SK-N-SH (cell line): Measurements from ENCODE around the gene ZFYVE26. TPM values are rescaled to one million over a fixed set of nuclear protein-coding genes. Genes with fewer than 3 reads are reported as not detected.

Source experiments
- CTCF ChIA-PET: fragments of 300-600, 350-600 bp; formaldehyde crosslinking; extraction: SDS; loops from one replicate; lab custom pipeline; 2021; lab: Yijun Ruan, JAX
- POLR2A ChIA-PET: fragments of 350-600 bp; sonication (Branson Sonifier 250); formaldehyde crosslinking; extraction: SDS; loops from one replicate; lab custom pipeline; 2020; ENCODE audit warnings: antibody characterized with exemption, inconsistent platforms; lab: Yijun Ruan, JAX
- DNase-seq: peaks from one replicate; pipeline ENCODE4 v3.0.0; 2012
- H2AFZ ChIP-seq: fragments of 200-600 bp; sonication (generic); 2 replicates; pipeline ENCODE4 v1.8.1; 2016; ENCODE audit warnings: antibody characterized with exemption, mild to moderate bottlenecking, low read depth
- H3F3A ChIP-seq: fragments of 200-600 bp; sonication (generic); replicated peaks from 2 replicates; pipeline ENCODE3; 2016; ENCODE audit warnings: antibody characterized with exemption, mild to moderate bottlenecking; ENCODE audit not compliant: insufficient read depth
- H3K27ac ChIP-seq, 2 experiments: fragments of 200-500 bp in 1 of 2; fragments of 200-600 bp in 1 of 2; sonication (Bioruptor generic) in 1 of 2; sonication (generic), shearing (Covaris generic) in 1 of 2; 2 replicates each; pipeline versions ENCODE4 v1.5.1 to v1.6.1; 2014 to 2016; ENCODE audit warnings: low read depth in 2 of 2, inconsistent platforms in 1 of 2, low read length in 1 of 2, mild to moderate bottlenecking in 1 of 2, mixed read lengths in 1 of 2
- H3K27me3 ChIP-seq: fragments of 200-600 bp; sonication (generic), shearing (Covaris generic); 2 replicates; pipeline ENCODE4 v1.6.1; 2016; ENCODE audit warnings: mixed run types; ENCODE audit not compliant: insufficient read depth
- H3K36me3 ChIP-seq, 2 experiments: fragments of 200-500 bp in 1 of 2; fragments of 200-600 bp in 1 of 2; sonication (Bioruptor generic) in 1 of 2; sonication (generic) in 1 of 2; replicated peaks in 1 of 2; 2 replicates each; pipeline versions ENCODE3 to v1.5.1; 2014 to 2016; ENCODE audit warnings: low read length in 1 of 2, mild to moderate bottlenecking in 1 of 2; ENCODE audit not compliant: insufficient read depth in 2 of 2, control insufficient read depth in 1 of 2
- H3K4me1 ChIP-seq, 2 experiments: fragments of 200-500 bp in 1 of 2; fragments of 200-600 bp in 1 of 2; sonication (Bioruptor generic) in 1 of 2; sonication (generic), shearing (Covaris generic) in 1 of 2; 2 replicates each; pipeline versions ENCODE4 v1.5.1 to v1.6.1; 2014 to 2016; ENCODE audit warnings: low read depth in 1 of 2, low read length in 1 of 2, mixed run types in 1 of 2; ENCODE audit not compliant: insufficient read depth in 2 of 2, control insufficient read depth in 1 of 2
- H3K4me2 ChIP-seq: fragments of 200-600 bp; sonication (generic), shearing (Covaris generic); 2 replicates; pipeline ENCODE4 v1.6.1; 2017; ENCODE audit warnings: mixed run types
- H3K4me3 ChIP-seq, 2 experiments: fragments of 200-500 bp in 1 of 2; fragments of 200-600 bp in 1 of 2; sonication (Bioruptor generic) in 1 of 2; sonication (generic), shearing (Covaris generic) in 1 of 2; 2 replicates each; pipeline versions ENCODE4 v1.5.1 to v1.8.1; 2014 to 2016; ENCODE audit warnings: low read depth in 2 of 2, inconsistent platforms in 1 of 2, low read length in 1 of 2, mild to moderate bottlenecking in 1 of 2, mixed read lengths in 1 of 2, moderate library complexity in 1 of 2
- H3K79me2 ChIP-seq: fragments of 200-600 bp; sonication (generic); 2 replicates; pipeline ENCODE4 v1.8.1; 2017; ENCODE audit warnings: mild to moderate bottlenecking; ENCODE audit not compliant: insufficient read depth
- H3K9ac ChIP-seq: fragments of 200-600 bp; sonication (generic); 2 replicates; pipeline ENCODE4 v1.6.1; 2017; ENCODE audit warnings: mixed run types
- H3K9me2 ChIP-seq: fragments of 200-600 bp; sonication (generic); 2 replicates; pipeline ENCODE4 v1.6.1; 2017; ENCODE audit warnings: mixed run types
- H3K9me3 ChIP-seq: fragments of 200-600 bp; sonication (generic); 2 replicates; pipeline ENCODE4 v1.6.1; 2017; ENCODE audit warnings: mixed run types, mild to moderate bottlenecking, moderate library complexity
- H4K20me1 ChIP-seq: fragments of 200-600 bp; sonication (generic); 2 replicates; pipeline ENCODE4 v1.6.1; 2017; ENCODE audit warnings: mild to moderate bottlenecking, mixed run types; ENCODE audit not compliant: insufficient read depth
- FOXJ3 ChIP-seq: sonication (generic); formaldehyde crosslinking; IDR thresholded peaks from 2 replicates; pipeline ENCODE4 v1.5.1; 2020; ENCODE audit warnings: mild to moderate bottlenecking, missing genetic modification reagents
- GABPA ChIP-seq: IDR thresholded peaks from 2 replicates; pipeline ENCODE4 v1.4.0; 2012; ENCODE audit warnings: low read depth, mild to moderate bottlenecking
- MXI1 ChIP-seq: IDR thresholded peaks from 2 replicates; pipeline ENCODE4 v1.6.1; 2012; ENCODE audit warnings: mild to moderate bottlenecking, low read depth, low read length, improper control_type of control experiment
- NFIC ChIP-seq: IDR thresholded peaks from 2 replicates; pipeline ENCODE4 v1.4.0; 2012; ENCODE audit warnings: borderline replicate concordance
- RAD21 ChIP-seq: IDR thresholded peaks from 2 replicates; pipeline ENCODE4 v1.6.1; 2012; ENCODE audit warnings: mild to moderate bottlenecking, low read length
- RFX5 ChIP-seq: IDR thresholded peaks from 2 replicates; pipeline ENCODE4 v1.6.1; 2012; ENCODE audit warnings: mild to moderate bottlenecking, improper control_type of control experiment, low read length
- RXRA ChIP-seq: IDR thresholded peaks from 2 replicates; pipeline ENCODE4 v1.4.0; 2012; ENCODE audit warnings: low read depth, mild to moderate bottlenecking, borderline replicate concordance
- SIN3A ChIP-seq: IDR thresholded peaks from 2 replicates; pipeline ENCODE4 v1.6.1; 2012; ENCODE audit warnings: low read depth, mild to moderate bottlenecking, low read length, moderate library complexity, borderline replicate concordance
- TEAD4 ChIP-seq: IDR thresholded peaks from 2 replicates; pipeline ENCODE4 v1.4.0; 2012; ENCODE audit warnings: mild to moderate bottlenecking, borderline replicate concordance; ENCODE audit not compliant: insufficient read depth
- WGBS: methylation state at CpG from one replicate; pipeline ENCODE4 v1.1.6; 2017; ENCODE audit warnings: low lambda C conversion rate; 5-methylcytosine and 5-hydroxymethylcytosine counted together
- polyA plus RNA-seq, 3 experiments: library from polyadenylated mRNA; depleted of rRNA; stranded (reverse); fragments of >200 nt; gene quantifications; 2 replicates each; pipeline ENCODE4 v1.2.3, GENCODE V29; 2012
- TF ChIP-seq, protein P1 (sequence below): fragments of 150-350 bp; IDR thresholded peaks from 2 replicates; pipeline ENCODE4 v1.6.1; 2016; ENCODE audit warnings: mild to moderate bottlenecking, low read depth, low read length
- TF ChIP-seq, protein P2 (sequence below): IDR thresholded peaks from 2 replicates; pipeline ENCODE4 v1.6.1; 2012; ENCODE audit warnings: mild to moderate bottlenecking, low read depth, low read length, moderate library complexity
- TF ChIP-seq, protein P3 (sequence below): fragments of 150-350 bp; IDR thresholded peaks from 2 replicates; pipeline ENCODE4 v1.6.1; 2017; ENCODE audit warnings: antibody characterized with exemption, low read length, low read depth, borderline replicate concordance
- TF ChIP-seq, protein P4 (sequence below): IDR thresholded peaks from 2 replicates; pipeline ENCODE4; 2012
- TF ChIP-seq, protein P5 (sequence below): IDR thresholded peaks from 2 replicates; pipeline ENCODE4 v1.4.0; 2012; ENCODE audit warnings: low read depth, borderline replicate concordance
- TF ChIP-seq, protein P6 (sequence below): IDR thresholded peaks from 2 replicates; pipeline ENCODE4 v1.4.0; 2012; ENCODE audit warnings: low read depth, borderline replicate concordance

ZFYVE26 gene
- polyA plus RNA-seq, 1 of the 3 experiments (the other 2 are of a cell fraction), result 5.6 TPM

DNA sequence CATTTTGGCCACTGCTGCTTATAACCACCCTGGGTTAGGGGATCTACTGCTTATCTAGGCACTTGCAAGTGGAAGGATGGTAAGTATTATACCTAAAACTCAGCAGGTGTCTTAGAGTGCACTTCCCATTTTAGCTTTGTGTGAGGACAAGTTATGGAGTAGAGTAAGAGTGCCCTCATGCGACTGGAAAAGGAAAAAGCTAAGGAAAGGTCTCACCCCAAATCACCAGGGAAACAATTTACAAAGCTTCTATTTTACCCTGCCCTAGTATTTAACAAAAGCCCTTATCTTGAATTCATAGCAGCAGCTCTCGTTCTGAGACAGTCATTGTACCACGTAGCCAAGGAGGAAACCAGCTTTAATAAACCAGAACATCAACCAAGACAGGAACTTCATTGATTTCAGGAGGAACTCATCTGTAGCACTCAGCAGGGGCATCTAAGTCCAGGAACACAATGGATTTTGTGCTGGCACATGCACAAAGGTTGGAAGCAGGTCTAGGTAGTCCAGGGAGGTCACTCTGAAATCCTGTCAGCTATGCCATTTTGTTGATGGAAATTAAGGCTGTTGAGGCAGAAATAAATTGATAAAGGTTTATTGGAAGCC is 111.8 kb downstream of the ZFYVE26 start (continued):
- TF ChIP-seq RAD21, result peak; percentile 92
- TF ChIP-seq, protein P1, sequence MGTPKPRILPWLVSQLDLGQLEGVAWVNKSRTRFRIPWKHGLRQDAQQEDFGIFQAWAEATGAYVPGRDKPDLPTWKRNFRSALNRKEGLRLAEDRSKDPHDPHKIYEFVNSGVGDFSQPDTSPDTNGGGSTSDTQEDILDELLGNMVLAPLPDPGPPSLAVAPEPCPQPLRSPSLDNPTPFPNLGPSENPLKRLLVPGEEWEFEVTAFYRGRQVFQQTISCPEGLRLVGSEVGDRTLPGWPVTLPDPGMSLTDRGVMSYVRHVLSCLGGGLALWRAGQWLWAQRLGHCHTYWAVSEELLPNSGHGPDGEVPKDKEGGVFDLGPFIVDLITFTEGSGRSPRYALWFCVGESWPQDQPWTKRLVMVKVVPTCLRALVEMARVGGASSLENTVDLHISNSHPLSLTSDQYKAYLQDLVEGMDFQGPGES, result no peak
- no peak for TF ChIP-seq NFIC
- TF ChIP-seq, protein P2, sequence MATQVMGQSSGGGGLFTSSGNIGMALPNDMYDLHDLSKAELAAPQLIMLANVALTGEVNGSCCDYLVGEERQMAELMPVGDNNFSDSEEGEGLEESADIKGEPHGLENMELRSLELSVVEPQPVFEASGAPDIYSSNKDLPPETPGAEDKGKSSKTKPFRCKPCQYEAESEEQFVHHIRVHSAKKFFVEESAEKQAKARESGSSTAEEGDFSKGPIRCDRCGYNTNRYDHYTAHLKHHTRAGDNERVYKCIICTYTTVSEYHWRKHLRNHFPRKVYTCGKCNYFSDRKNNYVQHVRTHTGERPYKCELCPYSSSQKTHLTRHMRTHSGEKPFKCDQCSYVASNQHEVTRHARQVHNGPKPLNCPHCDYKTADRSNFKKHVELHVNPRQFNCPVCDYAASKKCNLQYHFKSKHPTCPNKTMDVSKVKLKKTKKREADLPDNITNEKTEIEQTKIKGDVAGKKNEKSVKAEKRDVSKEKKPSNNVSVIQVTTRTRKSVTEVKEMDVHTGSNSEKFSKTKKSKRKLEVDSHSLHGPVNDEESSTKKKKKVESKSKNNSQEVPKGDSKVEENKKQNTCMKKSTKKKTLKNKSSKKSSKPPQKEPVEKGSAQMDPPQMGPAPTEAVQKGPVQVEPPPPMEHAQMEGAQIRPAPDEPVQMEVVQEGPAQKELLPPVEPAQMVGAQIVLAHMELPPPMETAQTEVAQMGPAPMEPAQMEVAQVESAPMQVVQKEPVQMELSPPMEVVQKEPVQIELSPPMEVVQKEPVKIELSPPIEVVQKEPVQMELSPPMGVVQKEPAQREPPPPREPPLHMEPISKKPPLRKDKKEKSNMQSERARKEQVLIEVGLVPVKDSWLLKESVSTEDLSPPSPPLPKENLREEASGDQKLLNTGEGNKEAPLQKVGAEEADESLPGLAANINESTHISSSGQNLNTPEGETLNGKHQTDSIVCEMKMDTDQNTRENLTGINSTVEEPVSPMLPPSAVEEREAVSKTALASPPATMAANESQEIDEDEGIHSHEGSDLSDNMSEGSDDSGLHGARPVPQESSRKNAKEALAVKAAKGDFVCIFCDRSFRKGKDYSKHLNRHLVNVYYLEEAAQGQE, result no peak

DNA sequence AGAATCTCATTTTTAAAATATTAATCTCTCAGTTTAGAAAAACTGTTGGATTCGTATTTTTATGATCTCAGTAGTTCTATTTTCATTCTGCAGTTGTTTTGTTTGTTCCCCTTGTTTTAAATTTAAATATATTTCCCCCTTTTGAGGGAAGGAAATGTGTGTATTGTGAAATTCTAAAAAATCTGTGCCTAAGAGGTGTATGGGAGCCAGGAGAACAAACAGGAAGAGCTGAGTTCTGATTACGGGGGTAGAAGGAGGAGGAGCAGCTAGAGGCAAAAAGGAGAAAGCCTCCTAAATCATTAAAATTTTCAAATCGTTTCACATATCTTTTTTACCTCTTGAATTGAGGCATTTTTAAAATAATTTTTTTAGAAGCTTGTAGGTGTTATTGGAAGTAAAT is 112.4 kb downstream of the ZFYVE26 start:
- no peak for DNase-seq
- CTCF ChIA-PET, result interaction anchor here (0.7 to 11.0 kb wide), 81 partner anchors 11 to 1539 kb away, joined by 3 to 208 read pairs (median 5); partner anchors contain the start of genes ARG2, ATP6V1D, EIF2S1 and PIGH
- Histone ChIP-seq H3K79me2 (no peaks in the 10 kb centered on the region), H3K4me2 (no peak overlapping the region), H3K9ac (no peak overlapping the region), H3K9me3 (no peaks in the 10 kb centered on the region), H3F3A (no peaks in the 10 kb centered on the region), H3K36me3 (no peaks in the 10 kb centered on the region), H3K27me3 (no peaks in the 10 kb centered on the region), H3K4me1 (no peaks in the 10 kb centered on the region), H3K9me2 (no peaks in the 10 kb centered on the region), H4K20me1 (no peaks in the 10 kb centered on the region), H2AFZ (no peak overlapping the region), H3K4me3 (no peak overlapping the region), H3K27ac (no peak overlapping the region)
- WGBS, result 59% methylated on average over 3 of the region's 3 CpGs
- POLR2A ChIA-PET, result interaction anchor here (0.9 to 1.3 kb wide), 4 partner anchors 9 to 85 kb away, joined by 3 to 7 read pairs (median 4); partner anchors contain the start of genes RDH11 and VTI1B
- TF ChIP-seq NFIC, result no peak
- TF ChIP-seq RAD21, result no peak
- TF ChIP-seq, protein P2, result no peak
- TF ChIP-seq RFX5, result no peak
- TF ChIP-seq RXRA, result no peak
- TF ChIP-seq, protein P3, sequence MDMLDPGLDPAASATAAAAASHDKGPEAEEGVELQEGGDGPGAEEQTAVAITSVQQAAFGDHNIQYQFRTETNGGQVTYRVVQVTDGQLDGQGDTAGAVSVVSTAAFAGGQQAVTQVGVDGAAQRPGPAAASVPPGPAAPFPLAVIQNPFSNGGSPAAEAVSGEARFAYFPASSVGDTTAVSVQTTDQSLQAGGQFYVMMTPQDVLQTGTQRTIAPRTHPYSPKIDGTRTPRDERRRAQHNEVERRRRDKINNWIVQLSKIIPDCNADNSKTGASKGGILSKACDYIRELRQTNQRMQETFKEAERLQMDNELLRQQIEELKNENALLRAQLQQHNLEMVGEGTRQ, result no peak
- no peak for TF ChIP-seq FOXJ3 (CRISPR knock-in tag)
- no peak for TF ChIP-seq SIN3A
- TF ChIP-seq MXI1, result no peak
- TF ChIP-seq, protein P4, sequence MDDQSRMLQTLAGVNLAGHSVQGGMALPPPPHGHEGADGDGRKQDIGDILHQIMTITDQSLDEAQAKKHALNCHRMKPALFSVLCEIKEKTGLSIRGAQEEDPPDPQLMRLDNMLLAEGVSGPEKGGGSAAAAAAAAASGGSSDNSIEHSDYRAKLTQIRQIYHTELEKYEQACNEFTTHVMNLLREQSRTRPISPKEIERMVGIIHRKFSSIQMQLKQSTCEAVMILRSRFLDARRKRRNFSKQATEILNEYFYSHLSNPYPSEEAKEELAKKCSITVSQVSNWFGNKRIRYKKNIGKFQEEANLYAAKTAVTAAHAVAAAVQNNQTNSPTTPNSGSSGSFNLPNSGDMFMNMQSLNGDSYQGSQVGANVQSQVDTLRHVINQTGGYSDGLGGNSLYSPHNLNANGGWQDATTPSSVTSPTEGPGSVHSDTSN, result no peak
- no peak for TF ChIP-seq GABPA
- no peak for TF ChIP-seq TEAD4
- TF ChIP-seq, protein P5, sequence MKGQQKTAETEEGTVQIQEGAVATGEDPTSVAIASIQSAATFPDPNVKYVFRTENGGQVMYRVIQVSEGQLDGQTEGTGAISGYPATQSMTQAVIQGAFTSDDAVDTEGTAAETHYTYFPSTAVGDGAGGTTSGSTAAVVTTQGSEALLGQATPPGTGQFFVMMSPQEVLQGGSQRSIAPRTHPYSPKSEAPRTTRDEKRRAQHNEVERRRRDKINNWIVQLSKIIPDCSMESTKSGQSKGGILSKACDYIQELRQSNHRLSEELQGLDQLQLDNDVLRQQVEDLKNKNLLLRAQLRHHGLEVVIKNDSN, result no peak
- TF ChIP-seq, protein P6, sequence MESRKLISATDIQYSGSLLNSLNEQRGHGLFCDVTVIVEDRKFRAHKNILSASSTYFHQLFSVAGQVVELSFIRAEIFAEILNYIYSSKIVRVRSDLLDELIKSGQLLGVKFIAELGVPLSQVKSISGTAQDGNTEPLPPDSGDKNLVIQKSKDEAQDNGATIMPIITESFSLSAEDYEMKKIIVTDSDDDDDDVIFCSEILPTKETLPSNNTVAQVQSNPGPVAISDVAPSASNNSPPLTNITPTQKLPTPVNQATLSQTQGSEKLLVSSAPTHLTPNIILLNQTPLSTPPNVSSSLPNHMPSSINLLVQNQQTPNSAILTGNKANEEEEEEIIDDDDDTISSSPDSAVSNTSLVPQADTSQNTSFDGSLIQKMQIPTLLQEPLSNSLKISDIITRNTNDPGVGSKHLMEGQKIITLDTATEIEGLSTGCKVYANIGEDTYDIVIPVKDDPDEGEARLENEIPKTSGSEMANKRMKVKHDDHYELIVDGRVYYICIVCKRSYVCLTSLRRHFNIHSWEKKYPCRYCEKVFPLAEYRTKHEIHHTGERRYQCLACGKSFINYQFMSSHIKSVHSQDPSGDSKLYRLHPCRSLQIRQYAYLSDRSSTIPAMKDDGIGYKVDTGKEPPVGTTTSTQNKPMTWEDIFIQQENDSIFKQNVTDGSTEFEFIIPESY, result no peak
